Measurements from ENCODE around the gene ERBB4.

The ERBB4 gene

DNA sequence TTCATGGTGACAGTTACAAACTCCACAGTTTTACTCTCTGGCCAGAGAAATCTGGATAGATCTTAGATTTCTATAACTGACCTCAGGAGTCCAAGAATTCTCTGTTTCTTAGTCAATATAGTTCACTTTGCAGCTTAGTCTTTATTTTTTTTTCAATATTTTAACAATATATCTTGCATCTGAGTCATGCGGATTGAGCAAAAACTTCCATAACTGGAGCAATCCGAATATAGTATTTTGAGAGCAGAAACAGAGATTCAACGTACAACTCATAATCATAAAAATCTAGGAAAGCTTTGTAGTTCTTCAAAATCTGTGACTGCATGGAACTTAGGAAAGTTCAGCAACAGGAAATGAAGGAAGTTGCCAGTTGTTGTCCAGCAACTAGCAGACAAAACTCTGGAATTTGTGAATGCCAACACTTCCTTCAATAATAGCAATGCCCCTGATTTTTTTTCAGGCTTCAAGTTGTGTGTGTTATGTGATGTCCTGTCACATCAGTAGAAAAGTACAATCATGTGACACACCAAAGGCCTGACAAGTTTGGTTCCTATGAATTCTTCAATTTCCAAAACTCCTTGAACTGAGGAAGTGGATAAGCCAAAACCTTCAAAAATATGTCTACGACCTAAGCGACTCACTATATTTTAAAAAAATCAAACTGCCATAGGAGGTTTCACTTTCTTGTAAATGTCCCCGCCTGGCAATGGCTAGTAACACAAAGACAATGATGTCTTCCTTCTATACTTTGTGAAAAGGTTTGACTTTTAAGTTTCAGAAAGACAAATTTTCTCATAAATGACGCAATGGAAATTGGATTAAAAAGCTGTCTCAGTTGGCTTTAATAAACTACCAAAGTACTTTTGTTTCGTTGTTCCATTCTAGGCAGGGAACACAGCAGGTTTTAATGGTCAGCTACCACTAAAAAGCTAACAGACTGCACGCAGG lies 510.6 kb downstream of the ERBB4 start:
- TF ChIP-seq ARNTL (CRISPR knock-in tag; IDR thresholded peaks at IDR 0.05; ENCODE audit: borderline replicate concordance, low read depth), result no peak
- TF ChIP-seq SNAI2 (CRISPR knock-in tag; IDR thresholded peaks at IDR 0.05), result no peak
- TF ChIP-seq RARB (CRISPR knock-in tag; IDR thresholded peaks at IDR 0.05), result no peak
- no peak for TF ChIP-seq PPARA (CRISPR knock-in tag; IDR thresholded peaks at IDR 0.05; ENCODE audit: borderline replicate concordance)
- TF ChIP-seq ZC3H10 (CRISPR knock-in tag; IDR thresholded peaks at IDR 0.05), result no peak
- no peak for TF ChIP-seq ZNF70 (CRISPR knock-in tag; IDR thresholded peaks at IDR 0.05)
- no peak for TF ChIP-seq TCF4 (CRISPR knock-in tag; IDR thresholded peaks at IDR 0.05; ENCODE audit: borderline replicate concordance)
- ATAC-seq, result no peak

DNA sequence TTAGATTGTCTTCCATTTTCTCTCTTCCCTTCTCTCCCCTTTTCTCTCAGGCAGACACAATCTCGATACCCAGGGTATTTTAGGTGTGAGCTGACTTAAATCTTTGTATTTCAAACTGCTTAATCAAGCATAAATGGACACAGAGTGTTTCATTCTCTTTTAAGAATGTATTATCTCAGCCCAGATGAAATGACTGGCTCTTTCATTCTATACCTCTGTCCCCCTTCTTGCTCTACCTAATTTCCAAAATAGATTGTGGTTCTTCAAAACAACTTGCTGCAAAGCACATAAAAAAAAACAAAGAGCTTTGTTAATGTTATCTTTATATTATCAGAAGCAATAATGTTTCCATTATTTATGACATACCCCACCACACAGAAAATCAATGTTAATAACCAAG lies 514.6 kb downstream of the ERBB4 start:
- no peak for ATAC-seq
- TF ChIP-seq ZNF8 (CRISPR knock-in tag; IDR thresholded peaks at IDR 0.05) (no peak), ISL1 (CRISPR knock-in tag; IDR thresholded peaks at IDR 0.05) (no peak), OSR1 (CRISPR knock-in tag; IDR thresholded peaks at IDR 0.05) (no peak), ZC3H10 (CRISPR knock-in tag; IDR thresholded peaks at IDR 0.05) (no peak), ZFP30 (CRISPR knock-in tag; IDR thresholded peaks at IDR 0.05) (no peak), GLIS3 (CRISPR knock-in tag; IDR thresholded peaks at IDR 0.05) (no peak), ZNF70 (CRISPR knock-in tag; IDR thresholded peaks at IDR 0.05) (no peak), ARNTL (CRISPR knock-in tag; IDR thresholded peaks at IDR 0.05; ENCODE audit: borderline replicate concordance, low read depth) (no peak), ESRRG (CRISPR knock-in tag; IDR thresholded peaks at IDR 0.05) (no peak), SNAI2 (CRISPR knock-in tag; IDR thresholded peaks at IDR 0.05) (no peak), TCF4 (CRISPR knock-in tag; IDR thresholded peaks at IDR 0.05; ENCODE audit: borderline replicate concordance) (no peak)
- TF ChIP-seq, protein P1, sequence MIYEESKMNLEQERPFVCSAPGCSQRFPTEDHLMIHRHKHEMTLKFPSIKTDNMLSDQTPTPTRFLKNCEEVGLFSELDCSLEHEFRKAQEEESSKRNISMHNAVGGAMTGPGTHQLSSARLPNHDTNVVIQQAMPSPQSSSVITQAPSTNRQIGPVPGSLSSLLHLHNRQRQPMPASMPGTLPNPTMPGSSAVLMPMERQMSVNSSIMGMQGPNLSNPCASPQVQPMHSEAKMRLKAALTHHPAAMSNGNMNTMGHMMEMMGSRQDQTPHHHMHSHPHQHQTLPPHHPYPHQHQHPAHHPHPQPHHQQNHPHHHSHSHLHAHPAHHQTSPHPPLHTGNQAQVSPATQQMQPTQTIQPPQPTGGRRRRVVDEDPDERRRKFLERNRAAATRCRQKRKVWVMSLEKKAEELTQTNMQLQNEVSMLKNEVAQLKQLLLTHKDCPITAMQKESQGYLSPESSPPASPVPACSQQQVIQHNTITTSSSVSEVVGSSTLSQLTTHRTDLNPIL (CRISPR knock-in tag; IDR thresholded peaks at IDR 0.05; ENCODE audit: low read depth), result no peak
- TF ChIP-seq, protein P2, sequence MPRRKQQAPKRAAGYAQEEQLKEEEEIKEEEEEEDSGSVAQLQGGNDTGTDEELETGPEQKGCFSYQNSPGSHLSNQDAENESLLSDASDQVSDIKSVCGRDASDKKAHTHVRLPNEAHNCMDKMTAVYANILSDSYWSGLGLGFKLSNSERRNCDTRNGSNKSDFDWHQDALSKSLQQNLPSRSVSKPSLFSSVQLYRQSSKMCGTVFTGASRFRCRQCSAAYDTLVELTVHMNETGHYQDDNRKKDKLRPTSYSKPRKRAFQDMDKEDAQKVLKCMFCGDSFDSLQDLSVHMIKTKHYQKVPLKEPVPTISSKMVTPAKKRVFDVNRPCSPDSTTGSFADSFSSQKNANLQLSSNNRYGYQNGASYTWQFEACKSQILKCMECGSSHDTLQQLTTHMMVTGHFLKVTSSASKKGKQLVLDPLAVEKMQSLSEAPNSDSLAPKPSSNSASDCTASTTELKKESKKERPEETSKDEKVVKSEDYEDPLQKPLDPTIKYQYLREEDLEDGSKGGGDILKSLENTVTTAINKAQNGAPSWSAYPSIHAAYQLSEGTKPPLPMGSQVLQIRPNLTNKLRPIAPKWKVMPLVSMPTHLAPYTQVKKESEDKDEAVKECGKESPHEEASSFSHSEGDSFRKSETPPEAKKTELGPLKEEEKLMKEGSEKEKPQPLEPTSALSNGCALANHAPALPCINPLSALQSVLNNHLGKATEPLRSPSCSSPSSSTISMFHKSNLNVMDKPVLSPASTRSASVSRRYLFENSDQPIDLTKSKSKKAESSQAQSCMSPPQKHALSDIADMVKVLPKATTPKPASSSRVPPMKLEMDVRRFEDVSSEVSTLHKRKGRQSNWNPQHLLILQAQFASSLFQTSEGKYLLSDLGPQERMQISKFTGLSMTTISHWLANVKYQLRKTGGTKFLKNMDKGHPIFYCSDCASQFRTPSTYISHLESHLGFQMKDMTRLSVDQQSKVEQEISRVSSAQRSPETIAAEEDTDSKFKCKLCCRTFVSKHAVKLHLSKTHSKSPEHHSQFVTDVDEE (CRISPR knock-in tag; IDR thresholded peaks at IDR 0.05), result no peak
- TF ChIP-seq, protein P3, sequence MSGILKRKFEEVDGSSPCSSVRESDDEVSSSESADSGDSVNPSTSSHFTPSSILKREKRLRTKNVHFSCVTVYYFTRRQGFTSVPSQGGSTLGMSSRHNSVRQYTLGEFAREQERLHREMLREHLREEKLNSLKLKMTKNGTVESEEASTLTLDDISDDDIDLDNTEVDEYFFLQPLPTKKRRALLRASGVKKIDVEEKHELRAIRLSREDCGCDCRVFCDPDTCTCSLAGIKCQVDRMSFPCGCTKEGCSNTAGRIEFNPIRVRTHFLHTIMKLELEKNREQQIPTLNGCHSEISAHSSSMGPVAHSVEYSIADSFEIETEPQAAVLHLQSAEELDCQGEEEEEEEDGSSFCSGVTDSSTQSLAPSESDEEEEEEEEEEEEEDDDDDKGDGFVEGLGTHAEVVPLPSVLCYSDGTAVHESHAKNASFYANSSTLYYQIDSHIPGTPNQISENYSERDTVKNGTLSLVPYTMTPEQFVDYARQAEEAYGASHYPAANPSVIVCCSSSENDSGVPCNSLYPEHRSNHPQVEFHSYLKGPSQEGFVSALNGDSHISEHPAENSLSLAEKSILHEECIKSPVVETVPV (CRISPR knock-in tag; IDR thresholded peaks at IDR 0.05), result no peak
- TF ChIP-seq, protein P4, sequence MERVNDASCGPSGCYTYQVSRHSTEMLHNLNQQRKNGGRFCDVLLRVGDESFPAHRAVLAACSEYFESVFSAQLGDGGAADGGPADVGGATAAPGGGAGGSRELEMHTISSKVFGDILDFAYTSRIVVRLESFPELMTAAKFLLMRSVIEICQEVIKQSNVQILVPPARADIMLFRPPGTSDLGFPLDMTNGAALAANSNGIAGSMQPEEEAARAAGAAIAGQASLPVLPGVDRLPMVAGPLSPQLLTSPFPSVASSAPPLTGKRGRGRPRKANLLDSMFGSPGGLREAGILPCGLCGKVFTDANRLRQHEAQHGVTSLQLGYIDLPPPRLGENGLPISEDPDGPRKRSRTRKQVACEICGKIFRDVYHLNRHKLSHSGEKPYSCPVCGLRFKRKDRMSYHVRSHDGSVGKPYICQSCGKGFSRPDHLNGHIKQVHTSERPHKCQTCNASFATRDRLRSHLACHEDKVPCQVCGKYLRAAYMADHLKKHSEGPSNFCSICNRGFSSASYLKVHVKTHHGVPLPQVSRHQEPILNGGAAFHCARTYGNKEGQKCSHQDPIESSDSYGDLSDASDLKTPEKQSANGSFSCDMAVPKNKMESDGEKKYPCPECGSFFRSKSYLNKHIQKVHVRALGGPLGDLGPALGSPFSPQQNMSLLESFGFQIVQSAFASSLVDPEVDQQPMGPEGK (CRISPR knock-in tag; IDR thresholded peaks at IDR 0.05; ENCODE audit: borderline replicate concordance), result no peak

DNA sequence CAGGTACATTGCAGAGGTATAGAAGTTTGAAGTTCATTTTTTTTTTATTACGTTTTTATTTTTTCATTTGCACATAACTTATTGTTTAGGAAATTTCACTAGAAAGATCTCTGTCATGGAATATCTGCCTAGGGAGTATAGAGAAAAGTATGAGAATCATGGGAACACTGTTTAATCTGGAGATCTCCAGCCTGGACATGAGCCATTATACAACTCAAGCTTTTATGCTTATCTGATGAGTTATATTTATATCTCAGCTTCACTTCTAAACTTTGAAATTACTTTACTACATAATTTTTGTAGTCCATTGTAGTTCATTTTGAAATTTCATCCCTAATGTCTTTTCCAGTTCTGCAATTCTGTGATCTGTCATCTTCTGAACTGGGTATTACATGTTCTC lies 515.6 kb downstream of the ERBB4 start:
- no peak for ATAC-seq
- peak; percentile 31; the same call in 1 of the 2 replicates for TF ChIP-seq ISL1 (CRISPR knock-in tag; IDR thresholded peaks at IDR 0.05)
- TF ChIP-seq, protein P2 (CRISPR knock-in tag; IDR thresholded peaks at IDR 0.05), result no peak

Measured in SK-N-SH treated with all-trans-retinoic acid at 6 μM for 48 hours (cell line).